MM.1S (cell line): ENCODE measurements around the gene OSBP2.

Source experiments
- DNase-seq: peaks from one replicate; pipeline ENCODE4 v3.0.0-alpha.2; 2015
- H2AFZ ChIP-seq: fragments of 300-600 bp; sonication (generic); 2 replicates; pipeline ENCODE4 v1.6.0; 2016; ENCODE audit warnings: antibody characterized with exemption, low read length
- H3F3A ChIP-seq: fragments of 300-600 bp; sonication (generic); 2 replicates; pipeline ENCODE4 v1.6.1; 2016; ENCODE audit warnings: mild to moderate bottlenecking, antibody characterized with exemption, low read length, moderate library complexity, mixed read lengths; ENCODE audit not compliant: insufficient read depth
- H3K27ac ChIP-seq: fragments of 300-600 bp; sonication (generic); 2 replicates; pipeline ENCODE4 v1.5.1; 2016; ENCODE audit warnings: mild to moderate bottlenecking, low read length
- H3K27me3 ChIP-seq: fragments of 300-600 bp; sonication (generic); replicated peaks from 2 replicates; pipeline ENCODE4 v1.6.0; 2016; ENCODE audit warnings: low read length; ENCODE audit not compliant: insufficient read depth
- H3K36me3 ChIP-seq: fragments of 300-600 bp; sonication (generic); replicated peaks from 2 replicates; pipeline ENCODE4 v1.6.1; 2016; ENCODE audit warnings: mild to moderate bottlenecking, low read length, mixed read lengths; ENCODE audit not compliant: insufficient read depth
- H3K4me1 ChIP-seq: fragments of 300-600 bp; sonication (generic); 2 replicates; pipeline ENCODE4 v1.6.1; 2016; ENCODE audit warnings: low read length, mixed read lengths
- H3K4me2 ChIP-seq: fragments of 300-600 bp; sonication (generic); 2 replicates; pipeline ENCODE4 v1.6.0; 2016; ENCODE audit warnings: low read depth, low read length
- H3K4me3 ChIP-seq: fragments of 300-600 bp; sonication (generic); 2 replicates; pipeline ENCODE4 v1.5.1; 2016; ENCODE audit warnings: low read length, mixed read lengths
- H3K79me2 ChIP-seq: fragments of 300-600 bp; sonication (generic); 2 replicates; pipeline ENCODE4 v1.6.1; 2016; ENCODE audit warnings: mixed run types, low read length, mixed read lengths
- H3K9ac ChIP-seq: fragments of 300-600 bp; sonication (generic); 2 replicates; pipeline ENCODE4 v1.6.1; 2016; ENCODE audit warnings: low read length, mixed read lengths
- H3K9me2 ChIP-seq: fragments of 300-600 bp; sonication (generic); replicated peaks from 2 replicates; pipeline ENCODE4 v1.6.1; 2016; ENCODE audit warnings: mild to moderate bottlenecking, low read length, mixed read lengths; ENCODE audit not compliant: insufficient read depth
- H3K9me3 ChIP-seq: fragments of 300-600 bp; sonication (generic); replicated peaks from 2 replicates; pipeline ENCODE4 v1.6.1; 2016; ENCODE audit warnings: mild to moderate bottlenecking, low read length, mixed read lengths; ENCODE audit not compliant: insufficient read depth
- H4K20me1 ChIP-seq: fragments of 300-600 bp; sonication (generic); 2 replicates; pipeline ENCODE4 v1.6.1; 2016; ENCODE audit warnings: mild to moderate bottlenecking, low read length, moderate library complexity, mixed read lengths; ENCODE audit not compliant: insufficient read depth
- EZH2 ChIP-seq: fragments of 300-600 bp; sonication (generic); optimal IDR thresholded peaks from 2 replicates; pipeline ENCODE3; 2017; ENCODE audit warnings: low read depth, mild to moderate bottlenecking, antibody characterized with exemption, low read length, mixed read lengths
- EZH2phosphoT487 ChIP-seq: fragments of 300-600 bp; sonication (generic); IDR thresholded peaks from 2 replicates; pipeline ENCODE4 v1.6.1; 2018; ENCODE audit warnings: antibody characterized with exemption, low read length
- TF ChIP-seq, protein P1 (sequence below): fragments of 300-600 bp; sonication (generic); IDR thresholded peaks from 2 replicates; pipeline ENCODE4 v1.5.1; 2016; ENCODE audit warnings: antibody characterized with exemption, low read length, mixed read lengths

OSBP2 gene

DNA sequence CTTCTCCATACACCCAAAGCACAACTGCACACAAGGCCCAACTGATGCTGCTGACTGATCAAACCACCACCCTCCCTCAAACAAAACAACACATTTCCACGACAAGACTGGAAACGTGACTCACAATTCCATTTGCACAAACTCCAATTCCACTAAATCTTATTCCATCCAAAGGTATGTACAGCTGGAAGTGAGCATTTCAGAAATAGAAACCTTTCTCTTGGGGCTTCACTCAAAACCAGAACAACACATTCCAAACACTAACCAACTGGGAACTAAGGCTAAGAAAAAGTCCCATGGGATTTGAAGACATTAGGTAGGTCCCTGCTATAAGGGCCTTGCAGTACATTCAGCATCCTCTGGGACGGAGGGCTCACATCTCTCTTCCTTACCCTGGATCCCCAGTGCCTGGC is 254.3 kb downstream of the OSBP2 start:
- H3K9me3 ChIP-seq = no peaks in the 10 kb centered on the region
- H2AFZ ChIP-seq = no peak overlapping the region
- H4K20me1 ChIP-seq = no peaks in the 10 kb centered on the region
- no peak overlapping the region for H3K9ac ChIP-seq
- no peaks in the 10 kb centered on the region for H3K4me1 ChIP-seq
- 0 out of 2 replicates have a peak, but pooled peaks cover 2% of the 10 kb centered on the region for H3K36me3 ChIP-seq
- H3F3A ChIP-seq = no peaks in the 10 kb centered on the region
- no peaks in the 10 kb centered on the region for H3K27me3 ChIP-seq
- H3K9me2 ChIP-seq = no peaks in the 10 kb centered on the region
- no peaks in the 10 kb centered on the region for H3K79me2 ChIP-seq
- DNase-seq = no peak
- no peak overlapping the region for H3K4me2 ChIP-seq
- no peak overlapping the region for H3K27ac ChIP-seq
- TF ChIP-seq, protein P1, sequence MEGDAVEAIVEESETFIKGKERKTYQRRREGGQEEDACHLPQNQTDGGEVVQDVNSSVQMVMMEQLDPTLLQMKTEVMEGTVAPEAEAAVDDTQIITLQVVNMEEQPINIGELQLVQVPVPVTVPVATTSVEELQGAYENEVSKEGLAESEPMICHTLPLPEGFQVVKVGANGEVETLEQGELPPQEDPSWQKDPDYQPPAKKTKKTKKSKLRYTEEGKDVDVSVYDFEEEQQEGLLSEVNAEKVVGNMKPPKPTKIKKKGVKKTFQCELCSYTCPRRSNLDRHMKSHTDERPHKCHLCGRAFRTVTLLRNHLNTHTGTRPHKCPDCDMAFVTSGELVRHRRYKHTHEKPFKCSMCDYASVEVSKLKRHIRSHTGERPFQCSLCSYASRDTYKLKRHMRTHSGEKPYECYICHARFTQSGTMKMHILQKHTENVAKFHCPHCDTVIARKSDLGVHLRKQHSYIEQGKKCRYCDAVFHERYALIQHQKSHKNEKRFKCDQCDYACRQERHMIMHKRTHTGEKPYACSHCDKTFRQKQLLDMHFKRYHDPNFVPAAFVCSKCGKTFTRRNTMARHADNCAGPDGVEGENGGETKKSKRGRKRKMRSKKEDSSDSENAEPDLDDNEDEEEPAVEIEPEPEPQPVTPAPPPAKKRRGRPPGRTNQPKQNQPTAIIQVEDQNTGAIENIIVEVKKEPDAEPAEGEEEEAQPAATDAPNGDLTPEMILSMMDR = no peak
- TF ChIP-seq EZH2phosphoT487 = no peak
- no peak for TF ChIP-seq EZH2
- H3K4me3 ChIP-seq = no peak overlapping the region

DNA sequence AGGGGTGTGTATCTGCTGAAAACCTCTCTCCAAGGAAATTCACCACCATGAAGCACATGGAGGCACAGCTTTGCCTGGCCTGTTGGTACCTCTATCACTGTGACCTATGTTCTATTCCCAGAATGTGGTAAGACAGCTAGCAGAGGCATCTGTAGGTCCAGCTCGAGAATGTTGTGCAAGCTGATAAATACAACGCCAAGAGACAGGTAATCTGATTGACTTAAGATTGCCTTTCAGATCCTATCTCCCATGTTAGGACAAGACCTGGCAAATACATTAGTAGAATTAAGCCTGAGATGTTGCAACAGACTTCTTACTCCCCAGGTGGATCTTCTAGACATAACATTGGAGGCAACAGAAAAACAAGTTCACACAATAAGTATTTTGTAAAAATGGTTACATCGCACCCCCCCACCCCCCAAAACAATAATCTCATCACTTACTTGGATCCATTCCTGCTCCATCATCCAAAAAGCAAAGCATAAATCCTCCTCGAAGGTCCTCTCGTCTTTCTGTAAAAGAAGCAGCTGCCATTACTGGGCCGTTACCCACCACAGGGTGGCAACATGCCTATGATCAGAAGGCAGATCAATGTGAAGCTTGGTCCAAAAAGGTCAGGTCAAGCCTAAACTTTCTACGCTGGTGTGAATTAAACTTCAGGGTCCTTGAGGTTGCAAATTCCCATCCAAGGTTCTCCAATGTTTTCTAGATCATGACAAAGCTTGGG is 255.4 kb downstream of the OSBP2 start:
- Histone ChIP-seq H3K27ac (no peak overlapping the region), H2AFZ (no peak overlapping the region), H4K20me1 (no peaks in the 10 kb centered on the region), H3K36me3 (0 out of 2 replicates have a peak, but pooled peaks cover 2% of the 10 kb centered on the region), H3K9me2 (no peaks in the 10 kb centered on the region), H3F3A (no peaks in the 10 kb centered on the region), H3K4me1 (no peaks in the 10 kb centered on the region), H3K4me2 (no peak overlapping the region), H3K79me2 (no peaks in the 10 kb centered on the region), H3K9ac (no peak overlapping the region), H3K9me3 (no peaks in the 10 kb centered on the region), H3K27me3 (no peaks in the 10 kb centered on the region), H3K4me3 (no peak overlapping the region)
- no peak for DNase-seq
- TF ChIP-seq EZH2 (no peak), EZH2phosphoT487 (no peak)
- TF ChIP-seq, protein P1 = no peak

DNA sequence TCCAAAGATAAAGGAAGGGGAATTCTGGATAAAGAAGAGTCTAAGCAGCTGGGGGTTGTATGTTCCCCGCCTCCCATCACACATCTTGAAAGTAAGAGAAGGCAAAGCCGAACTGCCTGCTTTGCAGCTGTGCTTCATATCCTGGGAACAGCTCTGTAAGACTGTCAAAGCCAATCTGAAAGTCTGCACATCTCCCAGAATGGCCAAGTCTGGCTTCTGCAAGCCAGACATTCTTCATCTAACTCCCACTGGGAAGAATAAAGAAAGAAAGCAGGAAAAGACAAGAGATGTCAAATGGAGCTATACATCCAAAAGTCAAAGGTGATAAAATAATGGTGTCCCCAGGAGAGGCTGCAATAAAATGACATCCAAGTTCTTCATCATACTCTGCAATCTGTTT is 258.5 kb downstream of the OSBP2 start:
- Histone ChIP-seq H3F3A (no peaks in the 10 kb centered on the region), H3K4me3 (no peak overlapping the region), H3K4me1 (no peaks in the 10 kb centered on the region), H3K79me2 (no peaks in the 10 kb centered on the region), H3K4me2 (no peak overlapping the region), H2AFZ (no peak overlapping the region), H3K9me2 (no peaks in the 10 kb centered on the region), H3K9me3 (no peaks in the 10 kb centered on the region), H3K9ac (no peak overlapping the region), H3K36me3 (no peaks in the 10 kb centered on the region), H3K27me3 (no peaks in the 10 kb centered on the region), H3K27ac (no peak overlapping the region), H4K20me1 (no peaks in the 10 kb centered on the region)
- TF ChIP-seq EZH2 (no peak), EZH2phosphoT487 (no peak)
- TF ChIP-seq, protein P1 = no peak
- no peak for DNase-seq
